HepG2 (cell line): ENCODE measurements around the gene ATAD3C. TPM values are rescaled to one million over a fixed set of nuclear protein-coding genes. Genes with fewer than 3 reads are reported as not detected.

Experiments
- AGO1 ChIP-seq: fragments of 200-400 bp; formaldehyde crosslinking; IDR thresholded peaks from 2 replicates; pipeline ENCODE4 v1.6.1; 2017; ENCODE audit warnings: mild to moderate bottlenecking, low read depth, low read length, moderate library complexity; ENCODE audit not compliant: poor library complexity, severe bottlenecking
- ARNTL ChIP-seq: sonication (generic); formaldehyde crosslinking; IDR thresholded peaks from 2 replicates; pipeline ENCODE4 v1.4.0; 2020; ENCODE audit warnings: mild to moderate bottlenecking, missing genetic modification reagents
- ETV6 ChIP-seq: sonication (generic); formaldehyde crosslinking; conservative IDR thresholded peaks from 2 replicates; pipeline ENCODE4 v1.4.0; 2020; ENCODE audit warnings: missing genetic modification reagents
- HNF4G ChIP-seq, 2 experiments: sonication (generic) in 1 of 2; formaldehyde crosslinking in 1 of 2; IDR thresholded peaks; 2 replicates each; pipeline versions ENCODE4 v1.4.0 to v1.6.1; 2011 to 2020; ENCODE audit warnings: borderline replicate concordance in 2 of 2, low read depth in 2 of 2, mild to moderate bottlenecking in 2 of 2, low read length in 1 of 2, missing genetic modification reagents in 1 of 2, moderate library complexity in 1 of 2
- MXI1 ChIP-seq: IDR thresholded peaks from 3 replicates; pipeline ENCODE4 v1.6.1; 2012; ENCODE audit warnings: low read depth, low read length, inconsistent platforms, borderline replicate concordance
- NCOA2 ChIP-seq: sonication (generic); formaldehyde crosslinking; IDR thresholded peaks from 2 replicates; pipeline ENCODE4 v1.8.0; 2022; ENCODE audit warnings: inconsistent platforms
- NFIC ChIP-seq: IDR thresholded peaks from 2 replicates; pipeline ENCODE4 v1.6.1; 2012; ENCODE audit warnings: mild to moderate bottlenecking, low read length, inconsistent platforms
- PCBP1 ChIP-seq: fragments of 200-400 bp; formaldehyde crosslinking; IDR thresholded peaks from 2 replicates; pipeline ENCODE4 v1.6.1; 2017; ENCODE audit warnings: mild to moderate bottlenecking, low read depth, low read length, borderline replicate concordance
- PHF20 ChIP-seq: sonication (generic); formaldehyde crosslinking; IDR thresholded peaks from 2 replicates; pipeline ENCODE4 v1.5.0; 2020; ENCODE audit warnings: mild to moderate bottlenecking, missing genetic modification reagents
- PRDM4 ChIP-seq: sonication (generic); formaldehyde crosslinking; IDR thresholded peaks from 2 replicates; pipeline ENCODE4 v1.9.0; 2021; ENCODE audit warnings: missing genetic modification reagents, borderline replicate concordance
- ZNF121 ChIP-seq: sonication (generic); formaldehyde crosslinking; IDR thresholded peaks from 2 replicates; pipeline ENCODE4 v1.5.0; 2020; ENCODE audit warnings: mild to moderate bottlenecking, missing genetic modification reagents
- ZNF124 ChIP-seq: sonication (generic); formaldehyde crosslinking; IDR thresholded peaks from 2 replicates; pipeline ENCODE4 v1.4.0; 2020; ENCODE audit warnings: missing genetic modification reagents
- ZNF431 ChIP-seq: sonication (generic); formaldehyde crosslinking; IDR thresholded peaks from 2 replicates; pipeline ENCODE4 v1.9.0; 2022; ENCODE audit warnings: missing genetic modification reagents, low read depth, mild to moderate bottlenecking, borderline replicate concordance
- ZNF432 ChIP-seq: sonication (generic); formaldehyde crosslinking; IDR thresholded peaks from 2 replicates; pipeline ENCODE4 v1.5.0; 2020; ENCODE audit warnings: missing genetic modification reagents, mild to moderate bottlenecking, borderline replicate concordance
- ZNF496 ChIP-seq: sonication (generic); formaldehyde crosslinking; IDR thresholded peaks from 2 replicates; pipeline ENCODE4 v1.8.1; 2023; ENCODE audit warnings: mild to moderate bottlenecking, moderate library complexity, missing genetic modification reagents; ENCODE audit not compliant: insufficient replicate concordance
- ZNF646 ChIP-seq: sonication (generic); formaldehyde crosslinking; IDR thresholded peaks from 2 replicates; pipeline ENCODE4 v1.9.0; 2021; ENCODE audit warnings: mild to moderate bottlenecking, missing genetic modification reagents
- ZNF672 ChIP-seq: sonication (generic); formaldehyde crosslinking; IDR thresholded peaks from 2 replicates; pipeline ENCODE4 v1.8.1; 2022; ENCODE audit warnings: missing genetic modification reagents
- ZNF713 ChIP-seq: sonication (generic); formaldehyde crosslinking; IDR thresholded peaks from 2 replicates; pipeline ENCODE4 v1.4.0; 2020; ENCODE audit warnings: mild to moderate bottlenecking, missing genetic modification reagents
- ZNF780A ChIP-seq: sonication (generic); formaldehyde crosslinking; IDR thresholded peaks from 2 replicates; pipeline ENCODE4 v1.8.0; 2022; ENCODE audit warnings: mild to moderate bottlenecking, missing genetic modification reagents, moderate library complexity
- ZNF83 ChIP-seq: sonication (generic); formaldehyde crosslinking; IDR thresholded peaks from 2 replicates; pipeline ENCODE4 v1.4.0; 2020; ENCODE audit warnings: missing genetic modification reagents, mild to moderate bottlenecking, borderline replicate concordance
- polyA plus RNA-seq, 8 experiments: library from polyadenylated mRNA; depleted of rRNA in 3 of 8; stranded (reverse) in 7 of 8; unstranded in 1 of 8; fragments of >200 nt; fragmentation: Illumina TruSeq in 4 of 8; extraction: Trizol in 4 of 8; gene quantifications; 2 replicates each; pipeline versions ENCODE4 v1.2.1 to v1.2.3, GENCODE V29; 2011 to 2016; ENCODE audit warnings: low read depth in 4 of 8, missing spikeins in 1 of 8, mixed read lengths in 1 of 8; ENCODE audit not compliant: insufficient read depth in 1 of 8
- total RNA-seq, 5 experiments: library from RNA; depleted of rRNA; stranded (reverse); fragments of >200 nt; fragmentation: Illumina TruSeq; extraction: Trizol; gene quantifications; 2 replicates each; pipeline ENCODE4 v1.2.3, GENCODE V29; 2016; ENCODE audit warnings: low read depth in 1 of 5

ATAD3C gene
- total and polyA plus RNA-seq, 2 of the 13 experiments (the other 11 are each of a cell fraction or from before 2014, with no cell fraction given): 2.4 to 3.2 TPM

DNA sequence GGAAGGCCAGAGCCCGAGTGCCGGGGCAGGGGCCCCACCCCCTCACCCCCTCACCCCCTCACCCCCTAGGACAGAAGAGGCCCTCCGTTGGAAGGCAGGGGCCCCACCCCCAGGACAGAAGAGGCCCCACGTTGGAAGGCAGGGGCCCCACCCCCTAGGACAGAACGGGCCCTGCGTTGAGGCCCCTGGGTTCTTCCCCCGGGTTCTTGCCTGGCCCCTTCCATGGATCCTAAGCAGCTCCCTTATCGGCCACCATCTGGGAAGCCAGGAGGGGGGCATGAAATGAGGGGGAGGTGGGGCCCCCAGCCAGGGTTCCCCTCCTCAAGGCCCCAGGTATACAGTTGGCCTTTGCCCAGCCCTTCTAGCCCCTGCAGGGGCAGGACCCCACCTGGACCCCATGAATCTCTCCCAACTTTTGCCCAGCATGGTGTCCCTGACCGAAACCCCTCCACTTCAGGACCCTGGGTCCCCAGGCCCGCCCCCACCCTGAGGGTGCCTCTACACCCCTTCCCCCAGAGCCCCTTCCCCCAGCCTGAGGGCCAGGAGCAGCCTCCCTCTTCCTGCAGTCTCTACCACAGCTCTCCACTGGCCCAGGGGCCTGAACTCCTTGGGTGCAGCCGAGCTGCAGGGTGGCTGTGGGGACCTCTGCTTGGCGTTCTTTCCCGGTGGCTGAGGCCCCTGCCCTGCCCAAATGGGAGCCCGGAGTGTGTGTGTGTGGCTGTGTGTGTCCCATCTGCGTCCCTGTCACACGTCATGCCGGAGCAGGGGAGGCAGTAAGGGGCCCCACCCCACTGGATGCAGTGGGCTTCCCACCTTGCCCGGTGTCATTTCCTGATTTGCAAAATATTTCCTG lies 18.3 kb upstream of the ATAD3C start (continued):
- TF ChIP-seq ZNF432 (CRISPR knock-in tag) (no peak), PHF20 (CRISPR knock-in tag) (0 out of 2 replicates have a peak, but pooled peaks have one; percentile 2), ZNF672 (no peak), ZNF713 (0 out of 2 replicates have a peak, but pooled peaks have one; percentile 10), NFIC (no peak), AGO1 (peak; percentile 94), HNF4G (IDR thresholded peaks at IDR 0.05; ENCODE audit: borderline replicate concordance, low read depth, low read length) (no peak), HNF4G (CRISPR knock-in tag; IDR thresholded peaks at IDR 0.05; ENCODE audit: borderline replicate concordance, low read depth) (no peak), ZNF780A (CRISPR knock-in tag) (no peak), ETV6 (CRISPR knock-in tag) (no peak), ZNF646 (CRISPR knock-in tag) (peak; percentile 80; the same call in 1 of the 2 replicates), MXI1 (no peak), NCOA2 (CRISPR knock-in tag) (no peak), ZNF496 (no peak), ARNTL (CRISPR knock-in tag) (0 out of 2 replicates have a peak, but pooled peaks have one; percentile 1), ZNF83 (CRISPR knock-in tag) (no peak; the same call in 1 of the 2 replicates), ZNF124 (no peak), ZNF431 (CRISPR knock-in tag) (no peak), ZNF121 (CRISPR knock-in tag) (peak; percentile 66; the same call in 1 of the 2 replicates), PRDM4 (CRISPR knock-in tag) (no peak), PCBP1 (peak; percentile 45; the same call in 1 of the 2 replicates)
